HuH-7.5 (cell line): ENCODE data around the gene ST6GALNAC4.

Experiments
- DNase-seq: peaks from one replicate; pipeline ENCODE4 v3.0.0; 2011; ENCODE audit warnings: low spot score

ST6GALNAC4 gene

DNA sequence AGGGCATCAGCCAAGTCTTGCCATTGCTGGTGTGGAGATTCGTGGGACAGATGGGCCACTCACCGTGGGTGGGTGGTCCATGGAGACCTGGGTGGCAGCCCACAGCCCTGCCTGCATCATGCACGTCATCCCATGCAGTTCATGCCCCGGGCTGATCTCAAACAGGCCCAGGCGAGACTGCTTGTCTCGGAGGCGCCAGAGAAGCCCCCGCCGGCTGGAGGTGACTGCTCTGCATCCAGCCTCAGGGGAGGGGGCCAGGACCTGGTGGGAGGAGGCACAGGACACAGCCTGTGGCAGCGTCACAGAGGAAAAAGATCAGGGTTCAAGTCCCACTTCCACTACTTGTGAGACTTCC lies 12.8 kb upstream of the ST6GALNAC4 start:
- no peak for DNase-seq

DNA sequence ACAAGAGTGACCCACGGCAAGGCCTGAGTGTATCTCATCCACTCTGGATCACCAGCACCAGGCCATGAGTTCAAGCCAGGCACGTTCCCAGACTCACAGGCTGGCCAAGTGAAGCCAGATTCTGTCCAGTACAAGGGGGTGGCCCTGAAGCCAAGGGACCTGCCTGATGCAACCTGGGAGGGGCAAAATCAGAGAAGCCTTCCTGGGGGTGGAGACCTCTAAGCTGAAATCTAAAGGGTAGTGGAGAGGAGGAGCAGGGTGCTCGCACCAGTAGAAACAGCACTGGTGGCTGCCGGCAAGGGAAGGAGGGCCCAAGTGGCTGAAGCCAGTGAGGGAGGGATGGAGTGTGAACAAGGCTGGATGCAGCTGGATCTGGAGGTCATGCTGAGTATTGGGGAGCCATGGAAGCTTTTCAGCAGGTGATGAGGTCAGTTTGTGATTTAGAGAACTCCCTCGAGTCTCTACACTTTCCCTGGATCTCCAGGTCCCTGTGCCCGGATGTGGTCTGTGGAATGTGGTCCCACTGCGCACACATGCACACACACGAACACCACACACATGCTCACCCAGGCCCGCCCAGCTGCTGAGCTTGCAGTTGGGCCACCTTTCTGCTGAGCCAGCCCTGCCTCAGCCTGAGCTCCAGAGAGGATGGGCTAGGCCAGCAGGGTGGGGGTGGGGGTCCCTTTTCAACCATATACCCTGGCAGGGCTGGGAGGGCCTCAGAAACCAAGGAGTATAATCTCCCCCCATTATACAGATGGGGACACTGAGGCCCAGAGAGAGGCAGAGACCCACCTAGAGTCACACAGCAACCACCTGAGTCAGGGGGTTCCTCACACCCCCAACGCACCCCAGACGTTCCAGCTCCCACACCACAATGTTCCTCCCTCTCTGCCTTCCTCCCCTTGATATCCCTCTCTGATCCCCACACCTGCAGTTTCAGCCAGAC lies 12.1 kb upstream of the ST6GALNAC4 start:
- no peak for DNase-seq

DNA sequence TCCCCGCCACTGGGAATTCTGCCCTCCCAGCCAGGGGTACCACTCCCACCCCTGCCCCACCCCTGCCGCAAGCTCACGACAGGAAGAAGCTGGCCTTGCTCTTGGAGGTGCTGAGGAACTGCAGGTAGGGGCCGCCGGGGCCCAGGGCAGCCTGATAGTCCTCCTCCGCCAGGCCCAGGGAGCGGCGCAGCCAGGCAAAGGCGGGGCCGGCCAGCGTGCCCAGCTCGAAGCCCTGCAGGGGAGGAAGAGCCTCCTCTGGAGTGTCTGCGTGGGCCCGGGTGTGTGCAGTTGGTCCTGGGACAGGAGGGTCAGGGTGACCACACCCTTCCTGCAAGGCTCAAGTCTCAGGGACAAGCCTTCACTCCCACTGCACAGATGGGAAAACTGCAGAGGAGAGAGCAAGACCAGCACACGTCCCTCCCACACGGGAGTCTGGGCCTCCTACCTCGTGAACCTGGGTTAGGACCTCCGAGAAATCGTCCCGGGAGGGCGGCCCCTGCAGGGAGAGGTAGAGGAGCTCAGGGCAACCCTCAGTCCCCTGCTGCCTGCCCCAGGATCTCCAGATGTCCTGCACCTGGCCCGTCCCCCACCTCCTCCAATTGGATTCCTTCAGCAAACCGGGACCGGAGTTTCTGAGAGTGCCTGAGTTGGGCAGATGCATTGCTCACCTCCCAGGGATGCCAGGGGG lies 11.3 kb upstream of the ST6GALNAC4 start:
- DNase-seq: no peak

DNA sequence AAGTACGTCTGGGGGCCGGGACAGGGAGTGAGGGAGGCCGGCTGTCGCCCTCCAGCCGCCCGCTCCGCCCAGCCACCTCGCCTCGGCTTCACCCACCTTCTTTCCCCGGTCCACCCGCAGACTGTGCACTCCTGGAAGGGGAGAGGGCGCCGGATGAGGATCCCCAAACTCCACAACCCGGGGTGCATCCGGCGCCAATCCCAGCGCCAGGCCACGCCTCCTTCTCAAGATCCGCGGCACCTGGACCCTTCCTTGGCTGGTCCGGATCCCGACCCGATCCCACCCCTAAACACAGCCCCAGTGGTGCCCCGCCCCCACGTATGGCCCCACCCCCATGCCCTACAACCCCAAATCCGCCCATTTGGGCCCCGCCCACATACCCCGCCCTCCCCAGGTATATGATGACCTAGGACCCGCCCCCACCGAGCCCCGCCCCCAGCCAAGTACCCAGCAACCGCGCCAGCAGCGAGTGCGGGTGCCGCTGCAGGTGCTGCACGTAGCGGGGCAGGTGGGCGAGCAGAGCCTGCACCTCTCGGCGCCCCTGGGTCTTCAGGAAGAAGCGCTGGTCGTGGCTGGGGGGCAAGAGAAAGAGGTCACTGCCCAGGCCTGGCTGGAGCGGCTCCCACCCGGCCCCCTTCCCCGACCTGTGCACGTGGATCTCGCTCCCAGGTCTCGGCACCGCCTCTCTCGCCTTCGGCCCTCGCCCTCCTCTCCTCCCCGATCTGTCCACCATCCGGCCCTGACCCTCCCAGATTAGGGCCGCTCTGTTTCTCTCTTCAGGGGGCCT lies 10.6 kb upstream of the ST6GALNAC4 start:
- DNase-seq: no peak

DNA sequence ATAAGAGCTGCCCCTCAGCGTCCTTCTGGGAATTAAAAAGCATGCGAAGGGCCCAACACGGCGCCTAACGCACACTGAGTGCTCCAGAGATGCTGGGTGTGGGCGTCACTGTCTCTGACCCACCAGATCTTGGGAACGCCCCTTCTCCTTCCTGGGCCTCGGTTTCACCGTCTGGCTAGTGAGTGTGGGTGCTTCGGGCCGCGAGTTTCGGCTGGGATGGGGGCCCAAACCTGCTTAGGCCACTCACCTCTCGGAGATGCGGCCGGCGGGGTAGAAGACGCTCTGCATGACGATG lies 10.0 kb upstream of the ST6GALNAC4 start:
- DNase-seq: no peak

DNA sequence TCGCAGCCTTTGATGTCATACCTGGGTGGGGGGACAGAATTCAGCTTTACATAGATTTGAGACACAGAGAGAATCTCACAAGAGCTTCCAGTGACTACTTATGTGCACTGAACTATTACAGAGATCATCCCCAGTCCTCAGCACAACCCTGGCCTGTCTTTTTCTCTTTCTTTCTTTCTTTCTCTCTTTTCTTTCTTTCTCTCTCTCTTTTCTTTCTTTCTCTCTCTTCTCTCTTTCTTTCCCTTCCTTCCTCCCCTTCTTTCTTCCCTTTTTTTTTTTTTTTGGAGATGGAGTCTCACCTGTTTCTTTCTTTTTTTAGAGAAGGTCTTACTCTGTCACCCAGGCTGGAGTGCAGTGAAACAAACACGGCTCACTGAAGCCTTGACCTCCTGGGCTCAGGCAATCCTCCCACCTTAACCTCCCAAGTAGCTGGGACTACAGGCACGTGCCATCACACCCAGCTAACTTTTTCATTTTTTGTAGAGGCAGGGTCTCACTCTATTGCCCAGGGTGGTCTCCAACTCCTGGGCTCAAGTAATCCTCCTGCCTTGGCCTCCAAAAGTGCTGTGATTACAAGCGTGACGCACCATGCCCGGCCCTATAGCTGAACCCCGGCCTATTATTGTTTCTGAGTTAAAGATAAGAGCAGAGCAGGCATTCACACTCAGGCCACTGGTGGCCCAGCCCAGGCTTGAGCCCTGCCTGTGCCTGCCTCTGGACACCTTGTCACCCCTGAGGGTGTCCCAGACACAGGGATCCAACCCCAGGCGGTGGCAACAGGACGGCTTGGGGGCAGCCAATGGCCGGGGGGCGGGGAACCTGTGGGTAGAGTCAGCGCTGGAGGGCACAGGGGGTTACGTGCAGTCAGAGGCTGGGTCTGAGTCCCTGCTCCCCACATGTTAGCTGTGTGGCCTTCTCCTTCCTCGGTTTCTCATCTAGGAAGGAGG lies 9.4 kb upstream of the ST6GALNAC4 start:
- no peak for DNase-seq

DNA sequence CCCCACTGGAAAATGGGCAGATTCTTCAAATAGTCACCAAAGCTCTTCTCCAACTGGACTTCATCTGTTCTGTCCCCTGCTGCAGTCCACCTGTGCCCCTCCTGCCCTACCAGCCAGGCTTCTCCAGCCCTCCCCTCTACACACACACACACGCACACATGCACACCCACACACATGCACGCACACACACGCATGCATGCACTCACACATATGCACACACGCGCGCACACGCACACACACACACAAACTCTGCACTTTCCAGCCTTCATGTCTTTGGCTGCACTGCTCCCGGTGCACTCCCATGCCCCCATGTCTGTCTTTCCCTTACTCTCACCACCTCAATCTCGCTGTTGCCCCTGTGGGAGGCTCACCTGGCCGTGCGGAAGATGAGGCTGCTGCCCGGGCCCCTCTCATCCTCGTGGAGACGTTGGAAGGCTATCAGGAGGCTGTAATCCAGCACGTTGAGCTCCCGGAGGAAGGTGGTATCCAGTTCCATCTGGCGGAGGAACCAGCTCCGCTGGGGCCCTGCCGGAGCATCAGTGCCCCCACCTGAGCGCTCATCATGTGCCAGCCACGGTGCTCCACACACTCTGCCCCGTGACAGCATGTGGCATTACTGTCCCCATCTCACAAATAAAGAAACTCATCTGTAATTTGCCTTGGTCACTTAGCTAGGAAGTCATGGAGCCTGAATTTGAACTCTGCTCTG lies 8.0 kb upstream of the ST6GALNAC4 start:
- no peak for DNase-seq

DNA sequence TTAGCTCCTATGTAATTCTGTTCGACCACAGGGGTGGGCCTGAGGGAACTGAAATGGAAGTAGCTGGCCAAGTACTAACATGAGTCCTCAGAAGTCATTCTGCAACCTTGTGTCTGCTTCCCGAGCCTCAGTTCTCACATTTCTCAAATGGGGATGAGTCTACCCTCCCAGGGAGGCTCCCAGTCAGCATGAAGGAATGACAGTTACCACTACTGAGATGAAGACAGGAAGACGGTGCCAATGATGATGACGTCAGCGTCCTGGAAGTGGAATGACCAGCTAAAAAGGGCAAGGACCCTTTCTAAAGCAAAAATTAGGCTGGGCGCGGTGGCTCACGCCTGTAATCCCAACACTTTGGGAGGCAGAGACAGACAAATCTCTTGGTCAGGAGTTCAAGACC lies 6.9 kb upstream of the ST6GALNAC4 start:
- no peak for DNase-seq

DNA sequence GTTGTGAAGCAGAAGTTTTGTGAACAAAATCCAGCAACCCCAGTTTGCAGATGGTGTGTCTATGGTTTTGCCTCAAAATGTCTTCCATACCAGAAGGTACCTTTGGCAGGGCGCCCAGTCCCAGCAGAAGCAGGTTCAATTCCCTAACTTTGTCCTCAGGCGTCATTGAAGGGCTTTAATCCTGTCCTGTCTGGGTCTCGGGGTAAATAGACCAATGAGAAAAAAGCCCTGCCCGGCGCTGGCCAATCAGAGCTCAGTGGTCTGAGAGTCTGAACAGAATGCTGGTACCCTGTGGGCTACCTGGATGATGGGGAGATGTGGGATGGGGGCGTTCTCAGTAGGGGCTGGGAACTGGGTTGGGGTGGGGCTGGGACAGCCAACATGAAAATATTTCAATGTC lies 6.2 kb upstream of the ST6GALNAC4 start:
- no peak for DNase-seq

DNA sequence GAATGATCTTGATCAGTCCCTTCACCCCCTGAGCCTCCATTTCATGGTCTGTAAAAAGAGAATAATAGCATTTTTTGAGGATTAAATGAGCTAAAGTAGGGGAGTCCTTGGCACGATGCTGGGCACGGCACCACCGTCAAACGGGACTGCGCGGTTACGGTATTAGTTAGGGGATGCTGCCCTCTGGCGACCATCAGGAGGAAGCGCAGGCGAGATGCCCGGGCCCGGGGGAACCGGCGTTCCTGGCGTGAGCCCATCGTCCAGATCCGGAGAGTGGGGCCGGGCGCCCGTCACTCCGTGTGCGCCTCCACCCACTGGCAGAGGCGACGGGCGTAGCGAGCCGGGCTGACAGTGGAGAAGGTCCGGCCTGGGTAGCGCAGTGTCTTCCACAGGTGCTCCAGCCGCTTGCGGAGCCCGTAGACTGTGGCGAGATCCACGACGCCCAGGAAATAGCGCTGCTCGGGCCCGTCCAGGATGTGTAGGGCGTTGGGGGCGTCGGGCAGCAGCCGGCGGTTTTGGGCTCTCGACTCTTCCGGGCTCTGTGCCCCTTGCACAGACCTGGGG lies 4.8 kb upstream of the ST6GALNAC4 start:
- DNase-seq: peak; percentile 94

DNA sequence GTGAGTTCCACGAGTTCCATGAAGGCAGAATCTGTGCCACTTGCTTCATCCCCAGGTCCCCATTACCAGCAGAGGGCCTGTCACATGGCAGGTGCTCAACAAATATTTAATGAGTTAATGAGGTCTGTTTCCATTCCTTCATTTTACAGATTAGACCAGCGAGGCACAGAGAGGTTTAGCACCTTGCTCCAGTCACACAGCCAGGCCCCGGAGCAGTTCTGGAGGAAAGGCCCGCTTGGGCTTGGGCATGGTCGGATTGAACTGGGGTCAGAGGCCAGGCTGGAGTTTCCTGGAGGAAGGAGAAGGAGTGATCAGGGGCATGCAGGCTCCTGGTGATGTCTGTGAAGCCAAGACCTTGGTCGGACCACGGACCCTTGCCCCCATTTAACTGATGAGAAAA lies 4.0 kb upstream of the ST6GALNAC4 start:
- DNase-seq: no peak

DNA sequence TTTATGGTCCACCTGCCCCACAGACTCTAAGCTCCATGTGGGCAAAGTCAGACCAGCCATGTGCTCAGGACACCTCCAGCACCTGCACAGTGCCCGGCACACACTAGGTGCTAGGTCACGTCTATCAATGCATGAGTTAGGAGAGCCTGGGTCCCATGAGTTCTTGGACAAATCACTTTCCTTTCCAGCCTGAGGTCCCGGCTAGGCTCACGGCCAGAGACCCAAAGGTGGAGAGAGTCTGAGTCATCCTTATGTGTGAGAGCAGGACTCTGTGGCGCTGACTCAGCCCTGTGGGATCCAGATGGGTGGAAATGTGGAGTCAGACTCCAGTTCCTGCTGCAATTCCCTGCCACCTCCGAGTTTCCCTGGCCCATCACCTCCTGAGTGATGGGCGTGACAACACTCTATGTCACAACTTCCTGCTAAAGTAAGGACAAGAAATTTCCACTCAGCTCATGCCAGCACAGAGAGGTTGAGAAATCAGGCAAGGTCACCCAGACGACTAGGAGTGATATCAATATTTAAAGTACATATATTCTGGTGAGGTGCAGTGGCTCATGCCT lies 2.5 kb upstream of the ST6GALNAC4 start:
- no peak for DNase-seq

DNA sequence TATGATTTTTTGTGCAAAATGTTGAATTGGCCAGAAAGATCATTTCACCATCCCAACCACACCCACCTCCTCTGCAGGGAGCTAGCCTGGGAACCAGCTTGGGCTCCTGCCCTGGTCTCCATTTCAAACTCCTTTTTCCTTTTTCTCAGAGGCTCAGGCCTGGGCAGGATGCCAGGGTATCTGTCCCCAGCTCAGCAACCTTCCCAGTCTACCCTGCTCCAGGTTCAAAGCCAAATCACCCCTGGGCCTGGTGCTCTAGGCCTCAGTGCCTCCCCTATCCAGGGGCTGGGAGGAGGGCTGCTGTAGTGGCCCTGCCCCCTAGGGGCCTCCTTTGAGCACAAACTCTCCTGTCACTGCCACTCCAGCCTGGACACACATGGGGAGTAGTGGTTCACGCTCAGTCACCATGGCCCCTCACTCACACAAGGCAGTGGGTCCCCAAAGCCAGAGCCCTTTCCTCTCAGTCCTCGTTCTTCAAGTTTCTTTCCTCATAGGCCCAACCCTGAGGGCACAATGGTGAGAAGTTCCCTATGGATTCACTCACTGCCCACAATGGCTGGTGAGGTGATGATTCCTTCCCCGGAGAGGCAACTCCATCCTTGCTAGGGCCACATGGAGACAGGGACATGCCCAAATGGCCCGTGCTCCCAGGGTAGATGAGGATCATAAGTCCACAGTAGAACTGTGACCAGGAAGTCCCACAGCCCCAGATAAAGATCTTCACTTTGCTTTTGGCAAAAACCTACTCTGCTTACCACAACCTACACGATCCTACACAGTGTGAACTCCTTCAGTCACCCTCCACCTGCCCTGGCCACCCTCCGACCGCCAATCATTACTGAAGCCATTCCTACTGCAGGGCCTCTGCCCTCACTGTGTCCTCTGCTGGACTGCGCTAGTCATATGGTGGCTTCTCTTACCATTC lies 1.6 kb upstream of the ST6GALNAC4 start:
- DNase-seq: no peak

DNA sequence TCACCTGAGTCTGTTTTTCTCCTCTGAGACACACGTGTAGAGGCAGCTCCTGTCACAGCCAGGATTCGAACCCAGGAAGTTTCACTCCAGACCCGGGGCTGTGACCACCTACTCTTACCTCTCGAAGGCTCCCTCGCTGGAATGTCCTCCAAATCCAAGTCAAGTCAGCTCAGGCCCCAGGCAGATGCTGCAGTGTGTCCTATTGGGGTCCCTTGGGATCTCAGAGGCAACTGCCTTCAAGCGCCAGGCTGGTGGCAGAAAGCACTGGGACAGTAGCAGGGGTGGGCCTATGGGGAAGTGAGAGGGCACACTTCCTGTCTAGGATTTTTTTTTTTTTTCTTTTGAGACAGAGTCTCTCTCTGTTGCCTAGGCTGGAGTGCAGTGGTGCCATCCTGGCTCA lies 762 bp upstream of the ST6GALNAC4 start:
- no peak for DNase-seq

DNA sequence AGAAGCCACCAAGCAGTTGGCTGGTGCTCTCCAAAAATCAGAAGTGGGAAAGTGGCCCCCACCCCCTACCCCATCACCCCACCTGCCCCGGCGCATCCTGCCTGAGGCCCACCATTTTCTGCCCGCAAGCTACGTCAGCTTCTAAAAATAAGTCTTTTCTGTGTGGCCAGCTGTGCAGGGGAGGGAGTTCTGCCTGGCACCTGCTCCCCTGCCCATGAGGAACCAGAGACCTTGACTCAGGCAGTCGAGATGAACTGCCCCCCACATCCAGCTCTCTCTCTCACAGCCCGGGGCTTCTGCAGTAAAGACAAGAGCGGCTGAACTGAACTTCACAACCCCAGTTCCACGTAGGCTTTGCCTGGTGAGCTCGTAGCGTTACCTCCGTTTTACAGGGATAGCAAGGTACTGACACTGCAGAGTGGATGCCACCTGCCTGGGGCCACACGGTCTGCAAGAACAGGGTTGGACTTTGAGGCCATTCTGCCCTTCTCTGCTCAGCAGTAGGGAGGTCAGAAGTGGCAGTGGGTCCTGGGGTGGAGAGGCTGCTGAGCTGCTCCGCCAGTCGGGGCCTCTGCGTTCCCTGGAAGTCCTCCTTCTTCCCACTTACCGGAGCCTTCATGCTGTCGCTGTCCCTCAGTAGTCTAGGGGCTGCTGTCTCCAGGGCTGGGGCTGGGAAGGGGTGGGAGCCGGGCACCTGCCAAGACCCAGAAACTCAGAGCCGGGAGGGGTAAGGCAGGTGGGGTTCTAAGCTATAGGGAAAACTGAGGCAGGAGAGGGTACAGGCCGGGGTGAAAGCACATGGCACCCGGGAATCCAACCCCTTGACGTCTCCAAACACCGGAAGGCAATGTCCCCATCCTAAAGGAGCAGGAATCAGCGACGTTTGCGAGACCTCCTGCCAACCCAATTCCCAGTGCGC lies 781 bp downstream of the ST6GALNAC4 start:
- DNase-seq: no peak

DNA sequence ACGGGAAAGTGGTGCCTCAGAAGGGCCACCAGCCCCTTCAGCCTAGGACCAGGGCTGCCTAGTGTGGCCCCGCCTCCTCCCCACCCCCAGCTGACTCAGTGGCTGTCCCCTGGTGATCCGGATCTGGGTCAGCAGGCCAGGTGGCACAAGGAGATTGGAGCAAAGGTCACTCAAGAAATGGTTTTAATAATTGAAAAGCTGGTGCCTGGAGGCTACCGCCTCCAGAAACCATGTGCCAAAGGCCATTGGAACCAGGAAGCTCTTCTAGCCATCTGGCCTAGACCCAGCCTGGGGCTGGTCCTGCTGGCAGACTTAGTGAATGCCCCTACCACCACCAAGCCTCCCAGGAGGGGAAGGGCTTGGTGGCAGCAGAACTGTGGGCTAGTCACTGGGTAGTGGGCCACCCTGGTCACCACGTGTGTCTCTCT lies 1.5 kb downstream of the ST6GALNAC4 start:
- DNase-seq: no peak

DNA sequence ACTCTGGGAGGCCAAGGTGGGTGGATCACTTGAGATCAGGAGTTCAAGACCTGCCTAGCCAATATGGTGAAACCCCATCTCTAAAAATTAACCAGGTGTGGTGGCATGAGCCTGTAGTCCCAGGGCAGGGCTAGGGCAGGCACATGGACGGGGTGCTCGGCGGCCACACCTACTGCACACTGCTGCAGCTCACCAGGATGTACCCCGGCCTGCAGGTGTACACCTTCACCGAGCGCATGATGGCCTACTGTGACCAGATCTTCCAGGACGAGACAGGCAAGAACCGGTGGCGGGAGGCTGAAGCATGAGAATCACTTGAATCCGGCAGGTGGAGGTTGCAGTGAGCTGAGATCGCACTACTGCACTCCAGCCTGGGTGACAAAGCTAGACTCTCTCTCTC lies 3.2 kb downstream of the ST6GALNAC4 start:
- DNase-seq: no peak

DNA sequence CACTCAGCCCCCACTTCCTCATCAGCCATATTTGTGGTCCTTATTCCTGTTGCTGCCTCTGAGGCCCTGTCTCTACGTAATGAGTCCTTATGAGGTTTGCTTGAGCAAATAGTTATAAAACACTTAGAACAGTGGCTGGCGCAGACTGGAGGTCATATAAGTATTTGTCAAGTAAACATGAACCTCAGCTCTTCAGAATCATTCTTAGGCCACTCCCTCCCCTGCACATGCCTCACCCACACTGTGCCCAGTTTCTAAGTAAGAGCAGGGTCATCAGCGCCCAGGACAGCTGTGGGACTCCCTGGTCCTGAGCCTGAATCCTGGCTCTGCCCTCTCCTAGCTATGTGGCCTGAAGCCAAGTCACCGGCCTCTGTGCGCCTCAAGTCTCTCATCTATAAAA lies 4.0 kb downstream of the ST6GALNAC4 start:
- no peak for DNase-seq
